Measurements from ENCODE around the gene CNNM3.
A peak's percentile ranks its signal among the peaks of the same experiment; 100 is the strongest.

CNNM3 gene

DNA sequence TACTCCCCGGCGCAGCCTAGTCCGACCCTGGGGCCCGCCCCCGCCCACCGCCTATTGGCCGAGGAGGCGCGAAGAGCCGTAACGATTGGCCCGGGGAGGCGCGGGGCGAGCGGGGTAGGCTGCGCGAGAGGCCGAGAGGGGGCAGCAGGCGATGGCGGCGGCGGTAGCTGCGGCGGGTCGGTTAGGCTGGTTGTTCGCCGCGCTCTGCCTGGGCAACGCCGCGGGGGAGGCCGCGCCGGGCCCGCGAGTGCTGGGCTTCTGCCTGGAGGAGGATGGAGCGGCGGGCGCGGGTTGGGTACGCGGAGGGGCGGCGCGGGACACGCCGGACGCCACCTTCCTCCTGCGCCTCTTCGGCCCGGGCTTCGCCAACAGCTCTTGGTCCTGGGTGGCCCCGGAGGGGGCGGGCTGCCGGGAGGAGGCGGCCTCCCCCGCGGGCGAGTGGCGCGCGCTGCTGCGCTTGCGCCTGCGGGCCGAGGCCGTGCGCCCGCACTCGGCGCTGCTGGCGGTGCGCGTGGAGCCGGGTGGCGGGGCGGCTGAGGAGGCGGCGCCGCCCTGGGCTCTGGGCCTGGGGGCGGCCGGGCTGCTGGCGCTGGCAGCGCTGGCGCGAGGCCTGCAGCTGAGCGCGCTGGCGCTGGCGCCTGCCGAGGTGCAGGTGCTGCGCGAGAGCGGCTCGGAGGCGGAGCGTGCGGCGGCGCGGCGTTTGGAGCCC, at the start of gene CNNM3:
TSS of gene CNNM3 (plus strand) at position 142 of the 709 bp plus-strand sequence. CDS start at position 152, 10 bp downstream.
- Mint-ChIP-seq H3K36me3 (peaks cover 33% of the 10 kb centered on the region), H3K9me3 (no peaks in the 10 kb centered on the region), H3K27ac (peak within 1 kb of the TSS; percentile 77), H3K27me3 (no peaks in the 10 kb centered on the region), H3K4me1 (peaks cover 71% of the 10 kb centered on the region), H3K4me3 (peak within 1 kb of the TSS; percentile 87)
- ATAC-seq: peak; percentile 98

DNA sequence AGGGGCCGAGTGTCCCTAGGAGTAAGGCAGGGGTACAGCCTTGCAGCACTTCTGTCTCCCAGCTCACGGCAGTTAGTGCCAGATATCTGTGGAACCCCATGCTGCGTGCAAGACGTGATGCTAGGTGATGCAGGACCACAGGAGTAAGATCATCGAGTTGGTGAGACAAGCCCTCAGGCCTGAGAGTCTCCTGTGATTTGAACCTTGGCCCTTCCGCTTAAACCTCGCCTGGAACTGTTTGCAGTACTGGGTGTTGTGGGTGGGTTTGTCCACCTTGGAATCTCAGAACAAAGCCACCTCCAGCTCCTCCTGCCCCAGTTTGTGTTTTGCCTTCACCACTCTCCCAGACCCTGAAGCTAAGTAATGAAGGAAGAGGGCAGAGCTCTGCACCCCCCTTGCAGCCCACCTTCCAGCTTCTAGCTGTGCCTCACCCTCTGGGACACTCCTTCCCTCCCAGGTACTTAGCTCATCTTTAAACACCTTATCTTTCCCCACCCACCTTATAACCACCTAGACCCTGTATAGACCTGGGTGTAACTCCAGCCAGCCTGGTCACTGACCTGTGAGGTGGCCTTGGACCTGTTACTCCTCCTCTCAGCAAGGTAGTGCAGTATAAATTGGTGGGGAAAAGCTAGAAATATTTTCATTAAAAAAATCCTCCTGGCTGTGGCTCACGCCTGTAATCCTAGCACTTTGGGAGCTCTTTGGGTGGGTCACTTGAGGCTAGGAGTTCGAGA, 48.8 kb upstream of the CNNM3 start:
- no peaks in the 10 kb centered on the region for H3K27me3 Mint-ChIP-seq

DNA sequence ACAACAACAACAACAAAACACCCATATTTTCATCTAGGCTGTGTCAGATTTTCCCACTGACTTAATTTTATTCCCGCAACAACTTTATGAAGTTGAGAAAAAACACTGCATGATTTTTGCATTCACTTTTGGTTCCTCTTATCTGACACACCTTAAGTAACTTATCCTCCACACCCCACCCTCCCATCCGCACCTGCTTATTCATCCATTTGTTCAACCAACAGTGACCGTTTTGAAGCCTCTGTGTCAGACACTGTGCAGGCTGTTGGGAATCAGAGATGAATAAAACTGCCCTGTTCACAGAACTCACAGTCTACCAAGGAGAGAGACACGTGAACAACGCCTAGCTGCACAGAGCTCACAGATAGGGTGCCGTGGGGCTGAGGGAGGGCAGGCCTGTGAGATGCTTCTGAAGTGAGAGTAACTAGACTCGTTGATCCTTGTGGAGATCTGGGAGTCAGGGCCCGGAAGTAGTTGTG, 47.9 kb upstream of the CNNM3 start:
- H3K27ac Mint-ChIP-seq: peak overlapping the region; percentile 71
- no peaks in the 10 kb centered on the region for H3K9me3 Mint-ChIP-seq
- peaks cover 7% of the 10 kb centered on the region for H3K36me3 Mint-ChIP-seq
- H3K4me1 Mint-ChIP-seq: peaks cover 84% of the 10 kb centered on the region
- peak; percentile 72 for ATAC-seq
- peak overlapping the region; percentile 38 for H3K4me3 Mint-ChIP-seq
- no peaks in the 10 kb centered on the region for H3K27me3 Mint-ChIP-seq

More for the DNA sequence above, 48.8 kb upstream of the CNNM3 start:
- Mint-ChIP-seq H3K4me1 (peaks cover 84% of the 10 kb centered on the region), H3K4me3 (peak overlapping the region; percentile 38), H3K27ac (peak overlapping the region; percentile 71), H3K36me3 (peaks cover 7% of the 10 kb centered on the region), H3K9me3 (no peaks in the 10 kb centered on the region)
- ATAC-seq: no peak

DNA sequence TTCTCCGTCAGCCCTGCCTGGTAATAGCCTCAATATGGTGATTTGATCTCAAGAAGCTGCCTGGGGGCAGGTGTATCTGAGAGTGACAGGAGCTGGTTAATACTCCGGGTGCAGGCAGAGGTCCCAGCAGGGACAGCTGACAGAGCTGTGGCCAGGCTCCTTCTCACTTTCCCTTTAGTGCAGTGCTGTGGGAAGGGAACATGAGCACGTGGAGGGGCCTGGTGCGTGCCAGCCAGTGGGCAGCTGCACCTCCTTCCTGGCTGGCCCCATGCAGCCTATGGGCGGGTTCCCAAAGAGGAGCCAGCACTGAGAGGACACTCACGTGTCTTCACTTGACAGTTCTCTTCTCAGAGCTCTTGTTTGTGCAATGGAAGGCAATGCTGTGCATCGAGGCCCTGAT, 46.3 kb upstream of the CNNM3 start:
- peaks cover 7% of the 10 kb centered on the region for H3K36me3 Mint-ChIP-seq
- no peaks in the 10 kb centered on the region for H3K9me3 Mint-ChIP-seq
- no peaks in the 10 kb centered on the region for H3K27me3 Mint-ChIP-seq
- peak overlapping the region; percentile 71 for H3K27ac Mint-ChIP-seq
- ATAC-seq: no peak
- no peak overlapping the region for H3K4me3 Mint-ChIP-seq
- H3K4me1 Mint-ChIP-seq: peaks cover 79% of the 10 kb centered on the region

DNA sequence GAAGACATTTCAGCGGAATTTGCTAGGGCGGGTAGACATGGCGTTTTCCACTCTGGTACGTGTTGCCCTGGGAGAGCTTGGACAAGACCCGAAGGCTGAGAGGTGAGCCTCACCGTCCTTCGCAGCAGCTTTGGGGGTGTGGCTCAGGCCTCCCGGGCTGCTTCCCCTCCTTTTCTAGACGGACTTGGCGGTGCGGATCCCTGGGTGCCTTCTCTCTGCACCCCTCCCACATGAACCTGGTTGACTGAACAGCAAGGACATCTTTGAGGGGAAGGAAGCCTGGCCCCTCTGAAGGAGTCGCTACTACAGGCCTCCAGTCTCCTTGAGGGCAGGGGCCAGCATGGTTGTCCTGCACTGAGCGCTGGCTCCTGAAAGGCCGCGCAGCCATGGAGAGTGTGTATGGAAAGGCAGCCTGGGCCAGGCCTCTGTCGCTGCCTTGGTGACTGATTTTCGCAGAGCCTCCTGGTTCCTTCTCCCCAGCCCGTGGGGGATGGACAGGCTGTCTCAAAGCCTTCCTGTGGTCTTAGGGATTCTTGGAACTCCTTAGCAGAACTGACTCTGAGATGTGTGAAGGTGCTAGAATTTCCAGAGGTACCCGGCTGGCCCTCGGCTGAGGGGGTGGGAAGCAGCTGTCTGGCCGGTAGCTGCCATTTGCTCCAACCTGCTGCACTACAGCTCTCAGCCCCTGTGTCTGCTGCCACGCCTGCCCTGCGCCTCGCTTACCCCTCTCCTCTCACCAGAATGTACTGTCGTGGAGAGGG, 45.4 kb upstream of the CNNM3 start:
- H3K4me1 Mint-ChIP-seq: peaks cover 81% of the 10 kb centered on the region
- peaks cover 7% of the 10 kb centered on the region for H3K36me3 Mint-ChIP-seq
- ATAC-seq: no peak
- no peaks in the 10 kb centered on the region for H3K27me3 Mint-ChIP-seq
- no peaks in the 10 kb centered on the region for H3K9me3 Mint-ChIP-seq
- H3K4me3 Mint-ChIP-seq: no peak overlapping the region
- peak overlapping the region; percentile 71 for H3K27ac Mint-ChIP-seq

DNA sequence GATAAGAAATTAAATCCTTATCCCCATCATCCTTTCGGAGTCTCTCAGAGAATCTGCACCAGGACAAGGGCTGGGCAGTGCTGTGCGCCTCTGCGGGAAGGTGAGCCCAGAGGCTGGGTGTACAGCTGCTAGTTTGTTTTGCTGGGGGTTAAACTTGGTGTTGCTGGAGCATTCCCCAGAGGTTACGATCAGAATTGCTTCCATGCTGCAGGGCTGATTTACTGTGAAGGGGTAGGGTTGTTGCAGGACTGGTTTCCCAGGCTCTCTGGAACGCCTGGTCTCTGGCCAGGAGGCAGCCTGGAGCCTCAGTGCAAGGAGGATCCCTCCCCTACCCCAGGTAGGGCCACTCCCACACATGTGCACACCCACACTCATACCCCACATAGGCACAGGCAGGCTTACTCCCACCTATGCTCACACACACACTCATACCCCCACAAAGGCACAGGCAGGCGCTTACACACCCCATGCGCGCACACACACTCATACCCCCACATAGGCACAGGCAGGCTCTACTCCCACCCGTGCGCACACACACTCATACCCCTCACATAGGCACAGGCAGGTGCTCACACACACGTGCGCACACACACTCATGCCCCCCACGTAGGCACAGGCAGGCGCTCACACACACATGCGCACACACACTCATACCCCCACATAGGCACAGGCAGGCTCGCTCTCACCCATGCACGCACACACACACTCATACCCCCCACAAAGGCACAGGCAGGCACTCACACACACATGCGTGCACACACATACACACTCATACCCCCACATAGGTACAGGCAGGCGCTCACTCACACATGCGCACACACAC, 44.1 kb upstream of the CNNM3 start:
- H3K9me3 Mint-ChIP-seq: peaks cover 4% of the 10 kb centered on the region
- peak overlapping the region; percentile 57 for H3K27ac Mint-ChIP-seq
- ATAC-seq: no peak
- H3K36me3 Mint-ChIP-seq: no peaks in the 10 kb centered on the region
- peaks cover 80% of the 10 kb centered on the region for H3K4me1 Mint-ChIP-seq
- no peaks in the 10 kb centered on the region for H3K27me3 Mint-ChIP-seq
- H3K4me3 Mint-ChIP-seq: no peak overlapping the region

DNA sequence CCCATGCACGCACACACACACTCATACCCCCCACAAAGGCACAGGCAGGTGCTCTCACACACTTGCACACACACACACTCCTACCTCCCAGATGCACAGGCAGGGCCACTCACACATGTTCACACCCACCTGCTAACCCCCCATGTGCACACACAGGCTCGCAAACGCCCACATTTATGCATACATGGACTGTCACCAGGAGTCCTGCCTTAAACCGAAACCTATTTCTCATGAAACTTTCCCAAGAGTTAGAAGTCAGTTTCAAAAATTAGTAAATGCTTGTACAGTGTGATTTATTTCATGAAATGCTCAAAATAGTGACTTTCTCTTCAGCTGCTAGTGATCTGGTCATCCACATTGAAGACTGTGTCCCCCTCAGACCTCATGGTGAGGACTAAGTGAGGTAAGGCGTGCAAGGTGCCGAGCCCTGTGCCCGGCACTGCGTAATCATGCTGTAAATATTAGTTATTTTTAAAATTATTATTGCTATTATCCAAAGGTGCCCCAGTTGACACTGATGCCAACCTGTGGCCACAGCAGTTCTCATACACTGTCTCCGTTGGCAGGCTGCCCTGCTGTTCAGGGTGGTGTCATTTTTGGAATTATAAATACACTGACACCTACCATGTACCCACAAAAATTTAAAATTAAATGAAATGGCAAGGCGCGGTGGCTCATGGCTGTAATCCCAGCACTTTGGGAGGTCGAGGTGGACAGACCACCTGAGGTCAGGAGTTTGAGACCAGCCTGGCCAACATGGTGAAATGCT, 43.0 kb upstream of the CNNM3 start:
- peak overlapping the region; percentile 57 for H3K27ac Mint-ChIP-seq
- ATAC-seq: peak; percentile 17
- peak overlapping the region; percentile 55 for H3K4me3 Mint-ChIP-seq
- H3K36me3 Mint-ChIP-seq: no peaks in the 10 kb centered on the region
- peaks cover 74% of the 10 kb centered on the region for H3K4me1 Mint-ChIP-seq
- no peaks in the 10 kb centered on the region for H3K27me3 Mint-ChIP-seq
- H3K9me3 Mint-ChIP-seq: peaks cover 4% of the 10 kb centered on the region

DNA sequence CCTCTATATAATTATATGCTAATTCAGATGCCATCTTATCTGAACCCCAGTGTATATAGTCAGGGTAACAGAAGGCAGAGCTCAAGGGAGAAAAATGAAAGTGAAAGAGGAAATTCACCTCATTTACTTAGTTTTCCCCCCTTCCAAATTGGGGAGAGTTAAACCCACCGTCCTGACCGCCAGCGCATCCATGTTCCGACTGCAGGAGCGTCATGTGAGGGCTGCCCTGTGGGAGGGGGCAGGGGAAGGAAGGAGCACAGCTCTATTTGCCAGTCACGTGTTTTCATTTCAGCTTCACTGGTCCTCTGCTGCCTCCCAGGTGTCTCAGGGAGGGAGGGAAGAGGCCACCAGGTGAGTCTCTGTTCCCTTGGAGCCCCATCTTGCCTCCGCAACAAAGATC, 42.1 kb upstream of the CNNM3 start:
- peak; percentile 71 for ATAC-seq
- Mint-ChIP-seq H3K4me1 (peaks cover 66% of the 10 kb centered on the region), H3K9me3 (peaks cover 4% of the 10 kb centered on the region), H3K4me3 (peak overlapping the region; percentile 84), H3K27ac (peak overlapping the region; percentile 57), H3K36me3 (no peaks in the 10 kb centered on the region), H3K27me3 (no peaks in the 10 kb centered on the region)

DNA sequence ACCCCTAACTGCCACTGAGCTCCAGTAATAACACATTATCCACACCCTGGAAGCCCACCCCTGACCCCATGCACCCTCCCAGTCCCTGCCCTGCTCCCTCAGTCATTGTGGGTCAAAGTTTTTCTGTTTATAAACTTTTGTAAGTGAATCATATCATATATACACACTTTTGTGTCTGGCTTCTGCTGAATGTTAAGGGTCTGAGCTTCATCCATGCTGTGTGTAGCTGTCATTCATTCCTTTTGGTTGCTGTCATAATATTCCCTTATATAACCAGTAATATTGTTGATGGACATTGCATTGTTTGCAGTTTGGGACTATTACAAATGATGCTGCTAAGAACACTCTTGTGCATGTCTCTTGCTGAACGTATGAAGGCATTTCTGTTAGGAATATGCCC, 40.9 kb upstream of the CNNM3 start:
- Mint-ChIP-seq H3K9me3 (peaks cover 4% of the 10 kb centered on the region), H3K4me3 (no peak overlapping the region), H3K4me1 (peaks cover 53% of the 10 kb centered on the region), H3K27ac (peak overlapping the region; percentile 57), H3K36me3 (peaks cover 3% of the 10 kb centered on the region), H3K27me3 (no peaks in the 10 kb centered on the region)
- ATAC-seq: no peak

DNA sequence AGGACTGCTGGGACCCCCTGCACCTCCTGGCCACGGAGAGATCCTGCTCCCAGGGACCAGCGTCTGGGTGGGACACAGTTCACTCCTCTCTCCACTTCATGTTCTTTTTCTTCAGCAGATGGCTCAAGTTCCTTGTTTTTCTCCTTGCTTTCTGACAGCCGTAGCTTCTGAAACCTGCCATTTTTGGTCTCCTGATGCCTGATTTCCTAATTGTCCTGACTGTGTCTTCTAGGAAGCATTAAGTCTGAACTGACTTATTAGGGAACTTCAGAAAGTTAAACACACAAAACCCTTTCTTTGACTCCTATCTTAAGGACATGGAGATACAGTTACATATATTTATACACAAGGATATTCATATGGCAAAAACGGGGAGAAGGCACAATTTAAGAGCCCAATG, 32.7 kb upstream of the CNNM3 start:
- H3K4me1 Mint-ChIP-seq: no peaks in the 10 kb centered on the region
- no peak overlapping the region for H3K27ac Mint-ChIP-seq
- no peak overlapping the region for H3K4me3 Mint-ChIP-seq
- no peaks in the 10 kb centered on the region for H3K27me3 Mint-ChIP-seq
- H3K9me3 Mint-ChIP-seq: no peaks in the 10 kb centered on the region
- H3K36me3 Mint-ChIP-seq: peaks cover 7% of the 10 kb centered on the region
- ATAC-seq: no peak

DNA sequence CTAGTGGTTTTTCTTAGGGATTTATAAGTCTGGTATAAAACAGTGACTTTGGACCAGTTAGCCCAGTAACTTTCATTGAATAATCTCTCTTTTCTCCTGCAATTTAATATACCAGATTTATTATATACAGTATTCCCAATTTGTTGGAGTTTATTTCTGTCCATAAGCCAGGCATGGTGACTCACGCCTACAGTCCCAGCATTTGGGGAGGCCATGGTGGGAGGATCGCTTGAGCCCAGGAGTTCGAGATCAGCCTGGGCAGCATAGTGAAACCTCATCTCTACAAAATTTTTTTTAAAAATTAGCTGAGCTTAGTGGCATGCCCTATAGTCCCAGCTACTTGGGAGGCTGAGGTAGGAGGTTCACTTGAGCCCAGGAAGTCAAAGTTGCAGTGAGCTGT, 28.7 kb upstream of the CNNM3 start:
- Mint-ChIP-seq H3K27ac (no peak overlapping the region), H3K9me3 (no peaks in the 10 kb centered on the region), H3K27me3 (no peaks in the 10 kb centered on the region), H3K36me3 (no peaks in the 10 kb centered on the region), H3K4me3 (no peak overlapping the region), H3K4me1 (peaks cover 8% of the 10 kb centered on the region)
- ATAC-seq: no peak

DNA sequence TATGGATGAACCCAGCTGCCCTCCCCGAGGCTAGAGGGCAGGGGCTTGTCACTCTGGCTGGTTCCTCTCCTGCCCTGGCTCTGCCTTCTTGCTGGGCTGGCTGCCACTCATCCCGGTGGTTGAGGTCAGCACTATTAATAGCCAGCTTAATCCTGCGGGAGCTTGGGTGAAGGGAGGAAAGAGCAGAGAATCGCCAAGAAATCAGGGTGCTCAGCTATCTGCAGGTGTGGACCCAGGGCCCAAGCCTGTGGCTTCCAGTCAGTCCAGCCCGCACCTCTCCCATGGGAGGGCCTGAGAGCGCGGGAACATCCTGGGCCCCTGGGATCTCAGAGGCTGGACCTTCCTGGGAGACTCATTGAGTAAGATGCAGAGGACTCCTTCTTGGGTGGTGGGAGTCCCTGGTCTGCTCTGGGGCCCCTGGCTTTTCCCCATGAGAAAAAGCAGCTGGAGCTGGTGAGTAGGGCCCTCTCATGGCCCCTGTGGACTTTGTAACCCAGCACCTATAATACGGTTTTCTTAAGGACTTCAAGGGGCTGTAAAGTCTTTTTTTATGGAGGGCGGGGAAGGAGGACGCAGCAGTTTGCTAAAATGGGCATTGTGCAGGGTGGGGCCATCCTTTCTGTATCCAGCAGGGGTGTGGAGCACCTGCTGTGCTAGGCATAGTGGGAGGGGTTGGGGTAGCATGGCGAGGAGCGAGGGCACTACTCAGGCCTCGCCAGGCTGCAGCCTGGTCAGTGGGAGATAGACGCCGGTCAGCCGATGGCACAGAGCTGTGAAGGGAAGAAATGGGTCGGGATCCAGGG, 27.4 kb upstream of the CNNM3 start:
- no peak for ATAC-seq
- peak overlapping the region; percentile 34 for H3K27ac Mint-ChIP-seq
- H3K4me3 Mint-ChIP-seq: no peak overlapping the region
- peaks cover 18% of the 10 kb centered on the region for H3K4me1 Mint-ChIP-seq
- no peaks in the 10 kb centered on the region for H3K9me3 Mint-ChIP-seq
- H3K27me3 Mint-ChIP-seq: no peaks in the 10 kb centered on the region
- no peaks in the 10 kb centered on the region for H3K36me3 Mint-ChIP-seq

DNA sequence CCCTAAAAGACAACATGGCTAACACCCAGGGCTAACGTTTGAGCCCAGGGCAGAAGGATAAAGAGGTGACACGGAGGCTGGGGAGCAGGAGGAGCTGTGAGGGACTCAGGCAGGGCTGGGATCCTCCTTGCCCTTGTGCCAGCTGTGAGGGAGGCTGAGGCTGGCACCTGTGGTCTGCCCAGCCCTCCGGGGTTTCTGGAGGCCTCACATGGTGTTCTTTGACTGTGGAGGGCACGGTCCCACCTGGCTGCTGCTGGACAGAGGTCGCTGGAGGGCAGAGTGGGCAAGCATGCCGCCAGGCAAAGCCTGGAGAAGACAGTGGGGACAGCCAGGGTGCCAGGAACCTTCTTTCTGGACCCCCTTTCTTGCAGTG, 26.8 kb upstream of the CNNM3 start:
- Mint-ChIP-seq H3K36me3 (no peaks in the 10 kb centered on the region), H3K4me3 (no peak overlapping the region), H3K9me3 (no peaks in the 10 kb centered on the region), H3K4me1 (peaks cover 24% of the 10 kb centered on the region), H3K27ac (peak overlapping the region; percentile 34), H3K27me3 (no peaks in the 10 kb centered on the region)
- ATAC-seq: no peak

All from stimulated activated memory B cell treated with anti-CD40 and anti-IgM and Interleukin-4, amounts not matched to agents 10 μg/mL and 1 μg/mL and 100 μg/mL, for 72 hours (primary cell).